CD4-positive, alpha-beta memory T cell (primary cell): ENCODE results near the gene WFS1. TPM values are rescaled to one million over a fixed set of nuclear protein-coding genes. Genes with fewer than 3 reads are reported as not detected.

Experiments used
- CTCF ChIA-PET: fragments of 350-600 bp; sonication (Branson Sonifier 250); formaldehyde crosslinking; loops from one replicate; lab custom pipeline; 2021; ENCODE audit warnings: inconsistent platforms; ENCODE audit not compliant: partially characterized antibody; lab: Charles Lee
- POLR2A ChIA-PET: fragments of 350-600 bp; sonication (Branson Sonifier 250); formaldehyde crosslinking; loops from one replicate; lab custom pipeline; 2021; ENCODE audit not compliant: partially characterized antibody; lab: Charles Lee
- DNase-seq, 5 donors: peaks; one replicate each; pipeline versions ENCODE4 v3.0.0 to v3.0.0-alpha.2; 2020 to 2022; ENCODE audit warnings: mixed read lengths in 1 of 5
- H3K27ac ChIP-seq: one replicate; pipeline ENCODE4 v1.7.0; 2013; ENCODE audit warnings: low read depth, low read length
- H3K27me3 ChIP-seq: 2 replicates; pipeline ENCODE4 v1.7.0; 2013; ENCODE audit warnings: mild to moderate bottlenecking, low read length, moderate library complexity; ENCODE audit not compliant: insufficient read depth
- H3K36me3 ChIP-seq: 2 replicates; pipeline ENCODE4 v1.7.0; 2013; ENCODE audit warnings: mild to moderate bottlenecking, low read length, moderate library complexity; ENCODE audit not compliant: insufficient read depth
- H3K4me1 ChIP-seq: 2 replicates; pipeline ENCODE4 v1.7.0; 2013; ENCODE audit warnings: mild to moderate bottlenecking, low read length, moderate library complexity; ENCODE audit not compliant: insufficient read depth
- H3K4me3 ChIP-seq, 2 donors: one replicate each; pipeline ENCODE4 v1.7.0; 2013; ENCODE audit warnings: low read length in 2 of 2, mild to moderate bottlenecking in 1 of 2
- H3K9me3 ChIP-seq, 2 donors: one replicate each; pipeline ENCODE4 v1.7.0; 2013; ENCODE audit warnings: low read length in 2 of 2, control low read depth in 1 of 2; ENCODE audit not compliant: control insufficient read depth in 1 of 2
- H3K27ac Mint-ChIP-seq, 7 donors: one replicate each; pipeline ENCODE4 v1.8.0; 2020 to 2021; ENCODE audit warnings: mixed read lengths in 7 of 7, mild to moderate bottlenecking in 6 of 7, inconsistent platforms in 3 of 7, moderate library complexity in 3 of 7
- H3K27me3 Mint-ChIP-seq, 2 donors: one replicate each; pipeline ENCODE4 v1.8.0; 2020 to 2021; ENCODE audit warnings: mixed read lengths in 2 of 2
- H3K36me3 Mint-ChIP-seq, 2 donors: one replicate each; pipeline ENCODE4 v1.8.0; 2020 to 2021; ENCODE audit warnings: mixed read lengths in 2 of 2, inconsistent platforms in 1 of 2, mild to moderate bottlenecking in 1 of 2
- H3K4me1 Mint-ChIP-seq, 4 donors: one replicate each; pipeline ENCODE4 v1.8.0; 2020 to 2021; ENCODE audit warnings: mixed read lengths in 4 of 4, mild to moderate bottlenecking in 1 of 4
- H3K4me3 Mint-ChIP-seq, 8 donors: one replicate each; pipeline ENCODE4 v1.8.0; 2020 to 2021; ENCODE audit warnings: mixed read lengths in 8 of 8, mild to moderate bottlenecking in 7 of 8, moderate library complexity in 6 of 8, inconsistent platforms in 3 of 8
- H3K9me3 Mint-ChIP-seq, 8 donors: one replicate each; pipeline ENCODE4 v1.8.0; 2020 to 2021; ENCODE audit warnings: mixed read lengths in 8 of 8, mild to moderate bottlenecking in 5 of 8, inconsistent platforms in 3 of 8, moderate library complexity in 1 of 8
- intact Hi-C: fragments of 100-400 bp; cut with micrococcal nuclease; formaldehyde crosslinking; loops from one replicate; pipeline ENCODE4 v1.15.1; 2023
- polyA plus RNA-seq, 2 donors: library from polyadenylated mRNA; unstranded; fragments of 300-500 nt; fragmentation: Illumina TruSeq; gene quantifications; one replicate each; pipeline ENCODE4 v1.2.3, GENCODE V29; 2021
- total RNA-seq, 2 experiments: library from RNA; stranded (reverse); gene quantifications; one replicate each; pipeline ENCODE4 v1.2.3, GENCODE V29; 2021

Gene WFS1, protein sequence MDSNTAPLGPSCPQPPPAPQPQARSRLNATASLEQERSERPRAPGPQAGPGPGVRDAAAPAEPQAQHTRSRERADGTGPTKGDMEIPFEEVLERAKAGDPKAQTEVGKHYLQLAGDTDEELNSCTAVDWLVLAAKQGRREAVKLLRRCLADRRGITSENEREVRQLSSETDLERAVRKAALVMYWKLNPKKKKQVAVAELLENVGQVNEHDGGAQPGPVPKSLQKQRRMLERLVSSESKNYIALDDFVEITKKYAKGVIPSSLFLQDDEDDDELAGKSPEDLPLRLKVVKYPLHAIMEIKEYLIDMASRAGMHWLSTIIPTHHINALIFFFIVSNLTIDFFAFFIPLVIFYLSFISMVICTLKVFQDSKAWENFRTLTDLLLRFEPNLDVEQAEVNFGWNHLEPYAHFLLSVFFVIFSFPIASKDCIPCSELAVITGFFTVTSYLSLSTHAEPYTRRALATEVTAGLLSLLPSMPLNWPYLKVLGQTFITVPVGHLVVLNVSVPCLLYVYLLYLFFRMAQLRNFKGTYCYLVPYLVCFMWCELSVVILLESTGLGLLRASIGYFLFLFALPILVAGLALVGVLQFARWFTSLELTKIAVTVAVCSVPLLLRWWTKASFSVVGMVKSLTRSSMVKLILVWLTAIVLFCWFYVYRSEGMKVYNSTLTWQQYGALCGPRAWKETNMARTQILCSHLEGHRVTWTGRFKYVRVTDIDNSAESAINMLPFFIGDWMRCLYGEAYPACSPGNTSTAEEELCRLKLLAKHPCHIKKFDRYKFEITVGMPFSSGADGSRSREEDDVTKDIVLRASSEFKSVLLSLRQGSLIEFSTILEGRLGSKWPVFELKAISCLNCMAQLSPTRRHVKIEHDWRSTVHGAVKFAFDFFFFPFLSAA
- total RNA-seq (1 to 10 TPM; 5.4 to 5.5 TPM), polyA plus RNA-seq (1 to 10 TPM; 2.6 to 3.2 TPM)

DNA sequence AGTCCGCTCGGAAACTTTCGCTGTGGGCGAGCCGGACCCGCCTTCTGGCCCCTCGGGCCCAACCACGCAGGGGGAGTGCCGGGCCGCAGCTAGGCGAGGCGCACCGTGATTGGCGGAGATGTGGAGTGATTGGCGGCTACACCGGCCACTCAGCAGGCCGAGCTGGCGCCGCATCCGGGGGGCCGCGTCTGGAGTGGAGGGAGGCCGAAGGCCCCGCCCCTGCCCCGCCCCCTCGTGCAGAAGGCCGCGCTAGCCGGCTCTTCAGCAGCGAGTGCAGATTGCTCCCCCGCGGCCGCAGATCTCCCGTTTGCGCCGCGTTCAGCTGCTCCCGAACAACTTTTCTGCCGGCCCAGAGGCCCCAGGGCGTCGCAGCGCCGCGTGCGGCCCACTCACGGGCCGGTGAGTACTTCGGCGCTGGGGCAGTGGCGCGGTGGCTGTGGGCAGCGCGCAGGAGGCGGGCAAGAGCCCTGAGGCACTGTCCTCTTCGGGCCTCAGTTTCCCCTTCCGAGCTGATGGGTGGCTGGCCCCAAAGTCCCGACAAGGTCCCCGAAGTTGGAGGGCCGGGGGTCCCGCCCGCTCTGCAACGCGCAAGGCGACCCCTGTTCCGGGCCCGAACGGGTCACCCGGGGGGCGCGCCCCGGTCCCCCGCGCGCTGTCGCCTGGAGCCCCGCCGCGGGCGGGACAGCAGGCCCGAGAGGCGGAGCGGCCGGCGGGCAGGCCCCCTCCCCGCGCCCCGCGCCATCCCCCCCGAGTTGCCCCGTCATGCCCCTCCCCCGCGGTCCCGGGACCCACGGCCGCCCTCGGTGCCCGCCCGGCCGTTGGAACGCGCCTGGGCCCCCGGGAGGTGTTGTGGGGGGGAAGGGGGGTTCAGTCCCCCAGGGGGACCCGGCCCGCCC is at the start of gene WFS1:
WFS1 (plus strand) TSS at position 235 of the 896 bp plus-strand sequence. CDS start 7,606 bp downstream, outside the sequence.
- peaks cover 13 to 25% (median 14%) of the 10 kb centered on the region in 4 donors for H3K4me1 Mint-ChIP-seq
- peak within 1 kb of the TSS in 6 of 7 donors; percentile 48 to 81 (median 71) for H3K27ac Mint-ChIP-seq
- DNase-seq = peak; percentile 94 to 96 (median 94)
- intact Hi-C loops = loop anchor here (1.0 to 5.0 kb wide), 3 partner anchors 70 to 447 kb away; partner anchors contain the start of genes BLOC1S4 and JAKMIP1
- Histone ChIP-seq H3K36me3 (no peaks in the 10 kb centered on the region), H3K27ac (peak within 1 kb of the TSS; percentile 49), H3K4me3 (peak within 1 kb of the TSS in 1 of 2 donors; percentile 75), H3K9me3 (no peaks in the 10 kb centered on the region), H3K4me1 (peaks cover 10% of the 10 kb centered on the region), H3K27me3 (no peaks in the 10 kb centered on the region)
- POLR2A ChIA-PET = interaction anchor here (0.9 to 1.6 kb wide), 5 partner anchors 9 to 70 kb away, joined by 3 to 5 read pairs (median 4); partner anchors contain the start of gene JAKMIP1
- H3K4me3 Mint-ChIP-seq = peak within 1 kb of the TSS; percentile 85 to 92 (median 88)
- H3K36me3 Mint-ChIP-seq = peaks cover 0 to 2% of the 10 kb centered on the region in 2 donors
- H3K27me3 Mint-ChIP-seq = peaks cover 0 to 2% of the 10 kb centered on the region in 2 donors
- CTCF ChIA-PET = interaction anchor here (1.5 to 2.4 kb wide), 3 partner anchors 17 to 58 kb away, joined by 6 to 13 read pairs (median 10); no protein-coding TSS in a partner anchor
- no peaks in the 10 kb centered on the region for H3K9me3 Mint-ChIP-seq

DNA sequence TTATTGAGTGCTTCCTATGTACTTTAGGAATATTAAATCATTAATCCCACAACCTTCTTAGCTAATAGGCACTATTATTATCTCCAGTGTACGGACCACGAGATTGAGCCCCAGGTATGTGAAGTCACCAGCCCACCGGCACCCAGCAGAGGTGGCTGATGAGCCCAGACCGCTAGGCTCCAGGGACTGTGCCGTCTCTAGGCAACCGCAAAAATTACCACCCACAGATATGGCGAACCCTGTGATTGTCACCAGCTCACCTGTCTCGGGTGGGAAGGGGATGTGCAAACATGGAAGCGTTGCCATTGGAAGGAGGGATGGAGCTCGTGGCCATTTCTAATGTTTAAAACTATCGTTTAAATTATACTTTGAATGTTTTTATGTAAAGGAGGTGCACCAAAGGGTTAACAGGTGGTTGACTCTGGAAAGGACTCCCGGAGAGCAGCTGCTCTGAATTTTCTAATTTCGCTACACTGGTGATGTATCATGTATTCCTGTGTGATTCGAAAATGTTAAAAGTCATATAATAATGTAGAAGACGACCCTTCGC is 48.3 kb upstream of the WFS1 start:
- Mint-ChIP-seq H3K27me3 (peaks cover 33 to 46% of the 10 kb centered on the region in 2 donors), H3K27ac (peak overlapping the region in 1 of 7 donors; percentile 43), H3K36me3 (no peaks in the 10 kb centered on the region), H3K4me1 (peaks cover 0 to 5% (median 2%) of the 10 kb centered on the region in 4 donors), H3K9me3 (peaks cover 0 to 16% (median 6%) of the 10 kb centered on the region in 8 donors), H3K4me3 (peak overlapping the region in 6 of 8 donors; percentile 4 to 60 (median 46))
- Histone ChIP-seq H3K27ac (no peak overlapping the region), H3K9me3 (no peaks in the 10 kb centered on the region), H3K4me1 (no peaks in the 10 kb centered on the region), H3K4me3 (no peak overlapping the region), H3K27me3 (peaks cover 23% of the 10 kb centered on the region), H3K36me3 (no peaks in the 10 kb centered on the region)
- no peak for DNase-seq
- intact Hi-C loops = no loop called here
- ChIA-PET POLR2A (interaction anchor here (1.7 kb wide), 1 partner anchor 21 kb away, joined by 5 read pairs; the partner anchor contains the start of gene JAKMIP1), CTCF (interaction anchor here (1.0 to 2.0 kb wide), 3 partner anchors 15 to 87 kb away, joined by 4 to 6 read pairs (median 4); no protein-coding TSS in a partner anchor)

DNA sequence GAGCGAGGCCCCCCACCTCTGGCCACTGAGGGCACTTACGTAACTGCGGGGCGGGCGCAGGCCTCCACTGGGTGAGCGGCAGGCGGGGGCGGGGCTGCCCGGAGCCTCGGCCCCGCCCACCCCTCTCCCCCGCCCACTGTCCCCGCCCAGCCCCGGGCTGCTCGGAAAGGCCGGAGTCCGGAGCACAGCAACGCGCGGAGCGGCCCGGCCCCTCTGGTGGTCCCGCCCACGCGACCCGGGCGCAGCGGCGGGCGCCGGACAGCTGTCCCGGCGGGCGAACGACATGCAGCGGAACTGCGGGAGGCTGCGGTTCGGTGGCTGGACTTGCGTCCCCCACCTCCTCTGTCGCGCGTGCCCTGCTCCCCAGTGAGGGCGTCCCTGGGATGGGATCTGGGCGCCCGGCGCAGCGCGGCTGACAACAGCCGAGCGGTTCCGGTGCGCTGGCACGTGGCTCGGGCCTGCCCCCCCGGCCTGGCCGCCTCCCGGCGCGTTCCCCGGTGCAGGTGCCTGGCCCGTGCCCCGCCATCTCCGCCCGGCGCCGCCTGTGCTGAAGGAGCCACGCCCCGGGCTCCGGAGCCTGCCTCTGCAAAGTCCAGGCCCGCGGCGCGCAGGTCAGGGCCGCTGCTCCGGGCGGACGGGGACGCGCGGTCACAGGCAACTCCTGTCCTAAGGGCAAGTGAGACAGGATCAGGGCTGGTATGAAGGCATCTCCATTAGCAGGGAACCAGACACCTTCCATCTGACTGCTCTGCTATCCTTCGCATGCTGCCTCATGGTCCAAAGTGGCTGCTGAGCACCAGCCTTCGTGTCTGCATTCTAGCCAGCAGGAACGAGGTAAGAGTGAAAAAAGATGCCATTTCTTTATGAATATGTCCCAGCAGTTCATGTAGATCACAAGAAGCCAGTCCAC is 47.5 kb upstream of the WFS1 start:
- POLR2A ChIA-PET = no interaction called here
- Mint-ChIP-seq H3K36me3 (no peaks in the 10 kb centered on the region), H3K27ac (no peak overlapping the region), H3K4me3 (peak overlapping the region in 6 of 8 donors; percentile 4 to 60 (median 40)), H3K4me1 (peaks cover 0 to 5% (median 2%) of the 10 kb centered on the region in 4 donors), H3K9me3 (peaks cover 0 to 14% (median 5%) of the 10 kb centered on the region in 8 donors), H3K27me3 (peaks cover 30 to 45% of the 10 kb centered on the region in 2 donors)
- peak in 3 of 5 donors; percentile 11 to 36 (median 17) for DNase-seq
- Histone ChIP-seq H3K4me1 (no peaks in the 10 kb centered on the region), H3K27ac (no peak overlapping the region), H3K4me3 (no peak overlapping the region), H3K27me3 (peaks cover 23% of the 10 kb centered on the region), H3K9me3 (no peaks in the 10 kb centered on the region), H3K36me3 (no peaks in the 10 kb centered on the region)
- CTCF ChIA-PET = interaction anchor here (1.4 to 2.0 kb wide), 2 partner anchors 29 to 88 kb away, joined by 4 to 6 read pairs; no protein-coding TSS in a partner anchor
- intact Hi-C loops = no loop called here

DNA sequence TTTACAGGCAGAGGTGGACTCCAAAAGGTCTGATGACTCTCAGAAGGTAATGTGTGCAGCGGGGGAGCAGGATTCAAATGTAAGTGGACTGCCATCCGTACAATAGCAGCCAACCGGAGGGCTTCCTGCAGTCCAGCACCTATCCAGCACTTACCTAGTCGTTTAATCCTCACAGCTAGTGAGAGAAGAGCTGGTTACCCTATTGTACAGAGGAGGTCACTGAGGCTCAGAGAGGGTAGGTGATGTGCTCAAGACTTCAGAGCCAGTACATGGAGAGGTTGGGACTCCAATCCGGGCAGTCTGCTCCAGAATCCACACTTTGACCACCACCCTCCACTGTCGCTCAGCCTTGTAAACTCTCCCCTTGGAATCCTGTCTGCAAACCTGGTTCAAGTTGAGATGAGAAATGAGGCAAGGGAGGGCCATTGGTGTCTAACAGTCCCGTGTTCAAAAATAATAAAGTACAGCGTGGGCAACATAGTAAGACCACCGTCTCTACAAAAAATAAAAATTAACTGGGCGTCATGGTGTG is 46.8 kb upstream of the WFS1 start:
- intact Hi-C loops = no loop called here
- H3K4me3 ChIP-seq = no peak overlapping the region
- Mint-ChIP-seq H3K4me1 (peaks cover 0 to 5% (median 2%) of the 10 kb centered on the region in 4 donors), H3K9me3 (peaks cover 0 to 14% (median 5%) of the 10 kb centered on the region in 8 donors), H3K27ac (no peak overlapping the region), H3K36me3 (no peaks in the 10 kb centered on the region), H3K4me3 (peak overlapping the region in 1 of 8 donors; percentile 10), H3K27me3 (peaks cover 29 to 45% of the 10 kb centered on the region in 2 donors)
- ChIA-PET CTCF (no interaction called here), POLR2A (no interaction called here)
- no peak overlapping the region for H3K27ac ChIP-seq
- no peak for DNase-seq
- no peaks in the 10 kb centered on the region for H3K4me1 ChIP-seq
- no peaks in the 10 kb centered on the region for H3K36me3 ChIP-seq
- H3K9me3 ChIP-seq = no peaks in the 10 kb centered on the region
- H3K27me3 ChIP-seq = peaks cover 23% of the 10 kb centered on the region

DNA sequence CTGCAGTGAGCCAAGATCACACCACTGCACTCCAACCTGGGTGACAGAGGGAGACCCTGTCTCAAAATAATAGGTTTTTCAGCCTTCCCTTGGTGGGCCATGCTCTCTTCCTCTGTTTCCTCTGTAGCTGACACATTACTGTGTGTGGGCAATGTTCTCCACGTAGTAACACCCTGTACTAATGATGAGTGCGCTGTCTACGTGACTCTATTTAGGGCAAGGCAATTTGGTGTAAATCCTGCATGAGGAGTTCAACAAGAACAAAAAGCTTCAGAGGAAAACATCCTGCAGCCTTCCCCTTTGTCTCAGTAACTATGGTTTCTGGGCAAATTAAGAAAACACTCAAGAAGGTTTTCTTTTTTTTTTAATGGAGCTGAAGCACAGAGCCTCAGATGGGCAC is 44.9 kb upstream of the WFS1 start:
- intact Hi-C loops = no loop called here
- ChIA-PET CTCF (interaction anchor here (0.9 to 1.6 kb wide), 2 partner anchors 24 to 90 kb away, joined by 3 to 5 read pairs; no protein-coding TSS in a partner anchor), POLR2A (no interaction called here)

More for the DNA sequence above, 44.9 kb upstream of the WFS1 start:
- Histone ChIP-seq H3K27me3 (peaks cover 17% of the 10 kb centered on the region), H3K27ac (no peak overlapping the region), H3K36me3 (no peaks in the 10 kb centered on the region), H3K9me3 (no peaks in the 10 kb centered on the region), H3K4me1 (no peaks in the 10 kb centered on the region), H3K4me3 (no peak overlapping the region)
- H3K4me1 Mint-ChIP-seq = peaks cover 0 to 5% (median under 1%) of the 10 kb centered on the region in 4 donors
- H3K4me3 Mint-ChIP-seq = no peak overlapping the region
- peaks cover 0 to 14% (median 5%) of the 10 kb centered on the region in 8 donors for H3K9me3 Mint-ChIP-seq
- peaks cover 26 to 35% of the 10 kb centered on the region in 2 donors for H3K27me3 Mint-ChIP-seq
- no peak overlapping the region for H3K27ac Mint-ChIP-seq
- no peak for DNase-seq
- no peaks in the 10 kb centered on the region for H3K36me3 Mint-ChIP-seq
